Ramos (cell line): ENCODE results near the gene EIF4G1.

Experiments used
- in situ Hi-C: fragments of 300-500 bp; cut with MboI; formaldehyde crosslinking; loops from one replicate; pipeline ENCODE4 v1.14.3; 2022; ENCODE audit warnings: low sequenced_read_pairs; ENCODE audit not compliant: unreplicated experiment

Gene EIF4G1

DNA sequence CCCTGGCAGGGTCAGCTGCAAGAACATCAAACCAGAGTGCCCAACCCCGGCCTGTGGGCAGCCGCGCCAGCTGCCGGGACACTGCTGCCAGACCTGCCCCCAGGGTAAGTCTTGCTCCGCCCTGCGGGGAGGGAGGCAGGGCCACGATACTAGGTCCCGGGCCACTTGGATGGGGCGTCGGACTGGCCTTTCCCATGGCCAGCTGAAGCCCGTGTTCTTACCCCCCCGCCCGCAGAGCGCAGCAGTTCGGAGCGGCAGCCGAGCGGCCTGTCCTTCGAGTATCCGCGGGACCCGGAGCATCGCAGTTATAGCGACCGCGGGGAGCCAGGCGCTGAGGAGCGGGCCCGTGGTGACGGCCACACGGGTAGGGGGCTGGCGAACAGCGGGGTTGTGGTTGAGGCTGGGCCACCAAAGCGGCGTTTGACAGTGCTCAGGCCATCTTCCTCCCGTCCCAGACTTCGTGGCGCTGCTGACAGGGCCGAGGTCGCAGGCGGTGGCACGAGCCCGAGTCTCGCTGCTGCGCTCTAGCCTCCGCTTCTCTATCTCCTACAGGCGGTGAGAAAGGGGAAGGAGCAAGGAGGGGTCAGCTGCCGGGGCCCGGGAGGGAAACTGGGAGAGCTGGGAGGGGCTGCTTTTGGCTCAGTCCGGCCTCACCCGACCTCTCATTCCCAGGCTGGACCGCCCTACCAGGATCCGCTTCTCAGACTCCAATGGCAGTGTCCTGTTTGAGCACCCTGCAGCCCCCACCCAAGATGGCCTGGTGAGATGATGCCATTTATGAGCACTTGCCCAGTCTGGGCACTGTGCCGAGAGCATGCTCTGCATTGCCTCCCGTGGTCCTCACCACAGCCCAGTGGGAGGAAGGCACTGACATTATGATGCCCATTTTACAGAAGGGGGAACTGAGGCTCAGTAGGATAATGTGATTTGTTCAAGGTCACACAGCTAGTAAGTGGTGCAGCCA lies 67.1 kb downstream of the EIF4G1 start:
- in situ Hi-C loops: no loop called here

DNA sequence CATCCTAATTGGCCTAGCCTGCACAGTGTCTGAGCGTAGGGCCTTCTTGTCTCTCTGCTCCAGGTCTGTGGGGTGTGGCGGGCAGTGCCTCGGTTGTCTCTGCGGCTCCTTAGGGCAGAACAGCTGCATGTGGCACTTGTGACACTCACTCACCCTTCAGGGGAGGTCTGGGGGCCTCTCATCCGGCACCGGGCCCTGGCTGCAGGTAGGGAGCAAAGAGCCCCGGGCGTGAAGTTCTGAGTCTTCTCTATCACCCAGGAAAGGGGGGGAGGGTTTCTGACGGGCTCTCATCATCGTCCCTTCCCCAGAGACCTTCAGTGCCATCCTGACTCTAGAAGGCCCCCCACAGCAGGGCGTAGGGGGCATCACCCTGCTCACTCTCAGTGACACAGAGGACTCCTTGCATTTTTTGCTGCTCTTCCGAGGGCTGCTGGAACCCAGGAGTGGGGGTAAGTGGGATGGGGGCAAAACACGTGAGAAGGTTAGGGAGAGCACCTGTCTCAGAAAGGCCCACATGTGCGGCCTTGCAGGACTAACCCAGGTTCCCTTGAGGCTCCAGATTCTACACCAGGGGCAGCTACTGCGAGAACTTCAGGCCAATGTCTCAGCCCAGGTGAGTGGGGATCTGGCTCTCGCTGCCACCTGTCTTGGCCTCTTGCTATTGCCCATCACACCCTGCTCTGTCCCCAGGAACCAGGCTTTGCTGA lies 68.1 kb downstream of the EIF4G1 start:
- in situ Hi-C loops: no loop called here

DNA sequence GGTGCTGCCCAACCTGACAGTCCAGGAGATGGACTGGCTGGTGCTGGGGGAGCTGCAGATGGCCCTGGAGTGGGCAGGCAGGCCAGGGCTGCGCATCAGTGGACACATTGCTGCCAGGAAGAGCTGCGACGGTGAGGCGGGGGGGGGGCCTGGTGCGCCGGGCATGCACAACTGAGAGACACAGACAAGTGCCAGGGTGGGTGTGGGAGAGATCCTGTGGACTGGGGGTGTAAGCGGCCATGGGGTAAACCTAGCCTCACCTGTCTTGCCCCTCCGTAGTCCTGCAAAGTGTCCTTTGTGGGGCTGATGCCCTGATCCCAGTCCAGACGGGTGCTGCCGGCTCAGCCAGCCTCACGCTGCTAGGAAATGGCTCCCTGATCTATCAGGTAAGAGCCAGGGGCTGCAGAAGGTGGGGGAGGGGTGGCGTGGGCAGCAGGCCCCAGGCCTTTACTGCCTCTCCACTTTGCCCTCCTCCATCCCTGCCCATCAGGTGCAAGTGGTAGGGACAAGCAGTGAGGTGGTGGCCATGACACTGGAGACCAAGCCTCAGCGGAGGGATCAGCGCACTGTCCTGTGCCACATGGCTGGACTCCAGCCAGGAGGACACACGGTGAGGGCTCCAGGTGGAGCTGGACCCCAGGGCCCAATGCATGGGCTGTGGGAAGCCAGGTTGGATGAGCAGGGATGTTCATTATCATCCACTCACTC lies 68.8 kb downstream of the EIF4G1 start:
- in situ Hi-C loops: no loop called here

DNA sequence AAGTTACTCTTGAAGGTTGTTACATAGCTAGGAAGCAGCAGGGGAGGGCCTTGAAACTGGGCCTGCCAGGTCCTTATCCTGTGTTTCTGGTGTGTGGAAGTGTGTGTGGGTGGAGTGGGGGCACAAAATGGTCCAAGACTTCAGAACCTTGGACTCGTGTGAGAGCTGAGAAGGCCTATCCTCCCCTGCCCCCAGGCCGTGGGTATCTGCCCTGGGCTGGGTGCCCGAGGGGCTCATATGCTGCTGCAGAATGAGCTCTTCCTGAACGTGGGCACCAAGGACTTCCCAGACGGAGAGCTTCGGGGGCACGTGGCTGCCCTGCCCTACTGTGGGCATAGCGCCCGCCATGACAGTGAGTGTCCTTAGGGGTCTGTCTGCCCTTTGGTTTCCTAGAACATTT lies 69.9 kb downstream of the EIF4G1 start:
- in situ Hi-C loops: no loop called here
